NCI-H2107 treated with DMSO at 0.1 percent for 48 hours (cell line): ENCODE data around the gene CTSD.
"Not testable (repeated sequence)": the region's sequence is repeated elsewhere in the genome, so short reads cannot be mapped to it uniquely, and the experiment has no call there.

Source experiments
- DNase-seq: peaks from one replicate; lab custom pipeline; 2025; ENCODE audit not compliant: unreplicated experiment; lab: John Stamatoyannopoulos, UW

CTSD gene

GRCh38 chr11:1770528-1770927 lies 6.8 kb upstream of the CTSD start:
- no peak for DNase-seq

GRCh38 chr11:1770061-1770460 lies 6.3 kb upstream of the CTSD start:
- DNase-seq: no peak

GRCh38 chr11:1769304-1769936 lies 5.7 kb upstream of the CTSD start:
- DNase-seq: not testable (repeated sequence)

- DNase-seq: no peak
Measured at GRCh38 chr11:1768141-1768469, 4.4 kb upstream of the CTSD start.

GRCh38 chr11:1767399-1768140 lies 3.8 kb upstream of the CTSD start:
- DNase-seq: no peak

GRCh38 chr11:1766719-1767398 lies 3.1 kb upstream of the CTSD start:
- DNase-seq: no peak

GRCh38 chr11:1765871-1766718 lies 2.4 kb upstream of the CTSD start:
- no peak for DNase-seq

- DNase-seq: no peak
Measured at GRCh38 chr11:1763336-1763795, 361 bp downstream of the CTSD start.

GRCh38 chr11:1762537-1763302 lies 1.0 kb downstream of the CTSD start:
- DNase-seq: no peak

GRCh38 chr11:1761857-1762536 lies 1.7 kb downstream of the CTSD start:
- DNase-seq: no peak

GRCh38 chr11:1761110-1761856 lies 2.4 kb downstream of the CTSD start:
- no peak for DNase-seq

- no peak for DNase-seq
Measured at GRCh38 chr11:1760351-1761109, 3.2 kb downstream of the CTSD start.

GRCh38 chr11:1759851-1760220 lies 3.9 kb downstream of the CTSD start:
- DNase-seq: no peak

- no peak for DNase-seq
Measured at GRCh38 chr11:1759151-1759850, 4.4 kb downstream of the CTSD start.

- no peak for DNase-seq
Measured at GRCh38 chr11:1758611-1759150, 5.0 kb downstream of the CTSD start.

GRCh38 chr11:1757861-1758610 lies 5.7 kb downstream of the CTSD start:
- DNase-seq: no peak
